ENCODE results near the gene SNAP47.

DNA sequence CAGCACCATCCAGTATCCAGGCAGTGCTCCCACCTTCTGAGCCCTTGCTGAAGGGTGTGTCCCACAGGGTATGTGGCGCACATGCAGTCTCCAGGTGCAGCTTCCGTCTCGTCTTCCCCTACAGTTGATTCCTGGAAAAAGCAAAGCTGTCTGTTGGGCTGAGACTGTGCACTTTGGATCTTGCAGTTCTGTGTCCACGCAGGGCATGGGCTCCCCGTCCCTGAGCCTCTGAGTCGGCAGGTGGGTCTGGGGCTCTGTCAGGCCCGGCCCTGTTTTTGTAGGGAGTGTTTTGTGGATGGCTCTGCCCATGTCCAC is 32.8 kb downstream of the SNAP47 start:
- TF ChIP-seq, protein P1, sequence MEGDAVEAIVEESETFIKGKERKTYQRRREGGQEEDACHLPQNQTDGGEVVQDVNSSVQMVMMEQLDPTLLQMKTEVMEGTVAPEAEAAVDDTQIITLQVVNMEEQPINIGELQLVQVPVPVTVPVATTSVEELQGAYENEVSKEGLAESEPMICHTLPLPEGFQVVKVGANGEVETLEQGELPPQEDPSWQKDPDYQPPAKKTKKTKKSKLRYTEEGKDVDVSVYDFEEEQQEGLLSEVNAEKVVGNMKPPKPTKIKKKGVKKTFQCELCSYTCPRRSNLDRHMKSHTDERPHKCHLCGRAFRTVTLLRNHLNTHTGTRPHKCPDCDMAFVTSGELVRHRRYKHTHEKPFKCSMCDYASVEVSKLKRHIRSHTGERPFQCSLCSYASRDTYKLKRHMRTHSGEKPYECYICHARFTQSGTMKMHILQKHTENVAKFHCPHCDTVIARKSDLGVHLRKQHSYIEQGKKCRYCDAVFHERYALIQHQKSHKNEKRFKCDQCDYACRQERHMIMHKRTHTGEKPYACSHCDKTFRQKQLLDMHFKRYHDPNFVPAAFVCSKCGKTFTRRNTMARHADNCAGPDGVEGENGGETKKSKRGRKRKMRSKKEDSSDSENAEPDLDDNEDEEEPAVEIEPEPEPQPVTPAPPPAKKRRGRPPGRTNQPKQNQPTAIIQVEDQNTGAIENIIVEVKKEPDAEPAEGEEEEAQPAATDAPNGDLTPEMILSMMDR (IDR thresholded peaks at IDR 0.05; ENCODE audit: insufficient read depth, low read length): no peak
- TF ChIP-seq POLR2AphosphoS5 (IDR thresholded peaks at IDR 0.05; ENCODE audit: low read depth) (no peak), SPI1 (IDR thresholded peaks at IDR 0.05; ENCODE audit: borderline replicate concordance, low read depth) (no peak)
- TF ChIP-seq, protein P2, sequence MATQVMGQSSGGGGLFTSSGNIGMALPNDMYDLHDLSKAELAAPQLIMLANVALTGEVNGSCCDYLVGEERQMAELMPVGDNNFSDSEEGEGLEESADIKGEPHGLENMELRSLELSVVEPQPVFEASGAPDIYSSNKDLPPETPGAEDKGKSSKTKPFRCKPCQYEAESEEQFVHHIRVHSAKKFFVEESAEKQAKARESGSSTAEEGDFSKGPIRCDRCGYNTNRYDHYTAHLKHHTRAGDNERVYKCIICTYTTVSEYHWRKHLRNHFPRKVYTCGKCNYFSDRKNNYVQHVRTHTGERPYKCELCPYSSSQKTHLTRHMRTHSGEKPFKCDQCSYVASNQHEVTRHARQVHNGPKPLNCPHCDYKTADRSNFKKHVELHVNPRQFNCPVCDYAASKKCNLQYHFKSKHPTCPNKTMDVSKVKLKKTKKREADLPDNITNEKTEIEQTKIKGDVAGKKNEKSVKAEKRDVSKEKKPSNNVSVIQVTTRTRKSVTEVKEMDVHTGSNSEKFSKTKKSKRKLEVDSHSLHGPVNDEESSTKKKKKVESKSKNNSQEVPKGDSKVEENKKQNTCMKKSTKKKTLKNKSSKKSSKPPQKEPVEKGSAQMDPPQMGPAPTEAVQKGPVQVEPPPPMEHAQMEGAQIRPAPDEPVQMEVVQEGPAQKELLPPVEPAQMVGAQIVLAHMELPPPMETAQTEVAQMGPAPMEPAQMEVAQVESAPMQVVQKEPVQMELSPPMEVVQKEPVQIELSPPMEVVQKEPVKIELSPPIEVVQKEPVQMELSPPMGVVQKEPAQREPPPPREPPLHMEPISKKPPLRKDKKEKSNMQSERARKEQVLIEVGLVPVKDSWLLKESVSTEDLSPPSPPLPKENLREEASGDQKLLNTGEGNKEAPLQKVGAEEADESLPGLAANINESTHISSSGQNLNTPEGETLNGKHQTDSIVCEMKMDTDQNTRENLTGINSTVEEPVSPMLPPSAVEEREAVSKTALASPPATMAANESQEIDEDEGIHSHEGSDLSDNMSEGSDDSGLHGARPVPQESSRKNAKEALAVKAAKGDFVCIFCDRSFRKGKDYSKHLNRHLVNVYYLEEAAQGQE (IDR thresholded peaks at IDR 0.05; ENCODE audit: insufficient replicate concordance, low read depth): no peak

Data from HL-60 (cell line).